OCI-LY3 (cell line): ENCODE data around the gene STK26.

Experiments used
- CTCF ChIP-seq: fragments of 200-600, 300-600 bp; sonication (generic); IDR thresholded peaks from 2 replicates; pipeline ENCODE4 v1.5.1; 2014; ENCODE audit warnings: antibody characterized with exemption, low read length, low read depth
- EZH2phosphoT487 ChIP-seq: fragments of 200-600 bp; shearing (Covaris generic); IDR thresholded peaks from 2 replicates; pipeline ENCODE4 v1.6.1; 2018; ENCODE audit warnings: antibody characterized with exemption, mixed run types, low read depth

GRCh38 chrX:132025041-132025440 is 1.9 kb downstream of the STK26 start:
- TF ChIP-seq CTCF (no peak), EZH2phosphoT487 (no peak)
